Esophagus squamous epithelium (tissue), 5 donors: Measurements from ENCODE around the gene SMPD3. TPM values are rescaled to one million over a fixed set of nuclear protein-coding genes. Genes with fewer than 3 reads are reported as not detected.

Experiments used
- DNase-seq: peaks from one replicate; lab custom pipeline; 2025; lab: John Stamatoyannopoulos, UW
- H3K27ac ChIP-seq, 4 donors: fragments of 200-600 bp; sonication (generic); one replicate each; pipeline ENCODE4 v1.5.1; 2016 to 2019; ENCODE audit warnings: mild to moderate bottlenecking in 1 of 4
- H3K27me3 ChIP-seq, 4 donors: fragments of 200-600 bp; sonication (generic); 1 replicate in 3 of 4; 2 replicates in 1 of 4; pipeline versions ENCODE4 v1.5.1 to v1.6.0; 2017 to 2021; ENCODE audit warnings: antibody characterized with exemption in 1 of 4
- H3K36me3 ChIP-seq, 3 donors: fragments of 200-600 bp; sonication (generic); one replicate each; pipeline ENCODE4 v1.5.1; 2016 to 2019
- H3K4me1 ChIP-seq, 3 donors: fragments of 200-600 bp; sonication (generic); one replicate each; pipeline ENCODE4 v1.5.1; 2017 to 2019
- H3K4me3 ChIP-seq, 4 donors: fragments of 200-600 bp; sonication (generic); 1 replicate in 3 of 4; 2 replicates in 1 of 4; pipeline ENCODE4 v1.5.1; 2016 to 2019; ENCODE audit warnings: mild to moderate bottlenecking in 2 of 4, moderate library complexity in 1 of 4
- H3K9me3 ChIP-seq, 3 donors: fragments of 200-600 bp; sonication (generic); one replicate each; pipeline ENCODE4 v1.5.1; 2016 to 2019
- POLR2A ChIP-seq, 4 donors: fragments of 450-650 bp; IDR thresholded peaks; one replicate each; pipeline ENCODE4 v1.6.1; 2017; ENCODE audit warnings: antibody characterized with exemption in 4 of 4, mild to moderate bottlenecking in 4 of 4, moderate library complexity in 3 of 4
- WGBS, 2 donors: methylation state at CpG; one replicate each; pipeline ENCODE4 v1.1.5; 2018; 5-methylcytosine and 5-hydroxymethylcytosine counted together
- intact Hi-C: fragments of 100-400 bp; cut with DNase I; formaldehyde crosslinking; loops from one replicate; pipeline ENCODE4 v1.15.0; 2022
- total RNA-seq, 4 donors: library from RNA; depleted of rRNA; stranded (reverse); fragments of >200 nt; gene quantifications; one replicate each; pipeline ENCODE4 v1.1.0, GENCODE V29; 2016
- TF ChIP-seq, protein P1 (sequence below), 6 experiments: fragments of 450-650 bp in 4 of 6; fragments of 200-600 bp in 2 of 6; sonication (generic) in 2 of 6; IDR thresholded peaks; one replicate each; pipeline ENCODE4 v1.5.1; 2016 to 2019; ENCODE audit warnings: antibody characterized with exemption in 6 of 6, mild to moderate bottlenecking in 4 of 6, moderate library complexity in 4 of 6
- donor health status: DM: yes; HTN: yes; CAD: no.

The SMPD3 gene
- total RNA-seq, 4 donors from 2014 or later: 0.18 to 2.3 (median 0.92) TPM

DNA sequence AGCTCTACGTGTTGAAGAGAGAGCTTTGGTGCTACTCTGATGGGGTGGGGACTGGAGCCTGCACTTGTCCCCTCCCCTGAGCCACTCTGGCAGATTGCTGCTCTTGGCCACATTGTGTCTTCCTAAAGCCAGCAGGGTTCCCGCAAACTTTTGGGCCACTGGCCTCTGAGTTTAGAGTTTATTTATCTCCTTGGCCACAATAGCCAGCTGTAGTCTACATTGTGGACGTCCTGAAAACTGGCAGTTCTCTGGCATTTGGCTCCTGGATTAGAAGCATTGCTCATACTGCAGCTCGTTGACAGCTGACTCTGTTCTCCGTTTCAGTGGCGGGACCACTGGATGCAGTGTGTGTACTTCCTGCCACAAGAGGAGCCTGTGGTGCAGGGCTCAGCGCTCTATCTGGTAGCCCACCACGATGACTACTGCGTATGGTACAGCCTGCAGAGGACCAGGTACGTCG, 102.9 kb downstream of the SMPD3 start:
- no peaks in the 10 kb centered on the region for H3K27me3 ChIP-seq
- H3K27ac ChIP-seq: no peak overlapping the region
- H3K9me3 ChIP-seq: no peaks in the 10 kb centered on the region
- no peak for DNase-seq
- no peaks in the 10 kb centered on the region for H3K4me1 ChIP-seq
- intact Hi-C loops: no loop called here
- H3K36me3 ChIP-seq: peaks cover 11 to 94% (median 18%) of the 10 kb centered on the region in 3 donors
- TF ChIP-seq POLR2A (IDR thresholded peaks at IDR 0.05): no peak
- WGBS, 2 donors: 64 to 88% methylated on average over 3 to 4 of the region's 11 CpGs
- H3K4me3 ChIP-seq: no peak overlapping the region

GRCh38 chr16:68344252-68344651, 104.1 kb downstream of the SMPD3 start:
- H3K9me3 ChIP-seq: no peaks in the 10 kb centered on the region
- no peak overlapping the region for H3K27ac ChIP-seq
- H3K36me3 ChIP-seq: peaks cover 18 to 94% (median 21%) of the 10 kb centered on the region in 3 donors
- 76 to 84% methylated on average over 11 of the region's 11 CpGs for WGBS, 2 donors
- intact Hi-C loops: no loop called here
- H3K4me1 ChIP-seq: no peaks in the 10 kb centered on the region
- no peak overlapping the region for H3K4me3 ChIP-seq
- H3K27me3 ChIP-seq: no peaks in the 10 kb centered on the region
- TF ChIP-seq POLR2A (IDR thresholded peaks at IDR 0.05): no peak
- TF ChIP-seq, protein P1, sequence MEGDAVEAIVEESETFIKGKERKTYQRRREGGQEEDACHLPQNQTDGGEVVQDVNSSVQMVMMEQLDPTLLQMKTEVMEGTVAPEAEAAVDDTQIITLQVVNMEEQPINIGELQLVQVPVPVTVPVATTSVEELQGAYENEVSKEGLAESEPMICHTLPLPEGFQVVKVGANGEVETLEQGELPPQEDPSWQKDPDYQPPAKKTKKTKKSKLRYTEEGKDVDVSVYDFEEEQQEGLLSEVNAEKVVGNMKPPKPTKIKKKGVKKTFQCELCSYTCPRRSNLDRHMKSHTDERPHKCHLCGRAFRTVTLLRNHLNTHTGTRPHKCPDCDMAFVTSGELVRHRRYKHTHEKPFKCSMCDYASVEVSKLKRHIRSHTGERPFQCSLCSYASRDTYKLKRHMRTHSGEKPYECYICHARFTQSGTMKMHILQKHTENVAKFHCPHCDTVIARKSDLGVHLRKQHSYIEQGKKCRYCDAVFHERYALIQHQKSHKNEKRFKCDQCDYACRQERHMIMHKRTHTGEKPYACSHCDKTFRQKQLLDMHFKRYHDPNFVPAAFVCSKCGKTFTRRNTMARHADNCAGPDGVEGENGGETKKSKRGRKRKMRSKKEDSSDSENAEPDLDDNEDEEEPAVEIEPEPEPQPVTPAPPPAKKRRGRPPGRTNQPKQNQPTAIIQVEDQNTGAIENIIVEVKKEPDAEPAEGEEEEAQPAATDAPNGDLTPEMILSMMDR (IDR thresholded peaks at IDR 0.05): no peak
- DNase-seq: no peak

DNA sequence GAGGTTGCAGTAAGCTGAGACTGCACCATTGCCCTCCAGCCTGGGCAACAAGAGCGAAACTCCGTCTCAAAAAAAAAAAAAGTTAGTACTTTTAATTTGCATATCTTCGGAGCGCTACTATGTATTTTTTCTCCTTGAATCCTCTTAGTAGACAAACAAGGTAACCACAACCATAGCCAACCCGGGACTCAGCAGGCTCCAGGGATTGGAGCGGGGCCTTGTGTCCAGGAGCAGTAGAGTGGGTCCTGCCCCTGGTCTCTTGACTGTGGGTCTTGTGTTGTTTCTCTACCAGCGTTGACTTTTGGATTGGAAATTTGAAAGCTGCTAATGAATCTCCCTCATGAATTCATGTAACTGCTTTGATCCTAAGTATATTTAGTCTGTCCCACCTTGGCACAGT, 105.2 kb downstream of the SMPD3 start:
- no peak overlapping the region for H3K4me3 ChIP-seq
- DNase-seq: no peak
- TF ChIP-seq POLR2A (IDR thresholded peaks at IDR 0.05): no peak
- TF ChIP-seq, protein P1 (IDR thresholded peaks at IDR 0.05): no peak
- no peaks in the 10 kb centered on the region for H3K4me1 ChIP-seq
- intact Hi-C loops: no loop called here
- peaks cover 16 to 94% (median 21%) of the 10 kb centered on the region in 3 donors for H3K36me3 ChIP-seq
- H3K9me3 ChIP-seq: no peaks in the 10 kb centered on the region
- WGBS, 2 donors: 88 to 96% methylated on average over 5 to 7 of the region's 7 CpGs
- H3K27me3 ChIP-seq: no peaks in the 10 kb centered on the region
- no peak overlapping the region for H3K27ac ChIP-seq

DNA sequence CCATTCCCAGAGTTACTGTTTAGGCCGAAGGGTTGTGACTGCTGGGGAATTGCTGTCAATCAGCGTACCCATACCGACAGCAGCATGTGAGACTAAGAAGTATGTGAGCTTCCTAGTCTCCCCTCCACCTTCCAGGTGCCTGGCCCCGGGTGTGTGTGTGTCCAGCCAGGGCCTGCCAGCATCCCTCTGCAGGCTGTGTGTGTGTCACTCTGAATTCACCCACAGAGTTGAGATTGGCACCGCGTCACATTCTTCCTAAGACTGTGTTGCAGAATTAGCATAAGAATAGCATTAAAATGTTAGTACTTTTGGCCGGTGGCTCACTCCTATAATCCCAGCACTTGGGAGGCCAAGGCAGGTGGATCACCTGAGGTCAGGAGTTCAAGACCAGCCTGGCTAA, 105.7 kb downstream of the SMPD3 start:
- intact Hi-C loops: no loop called here
- 49 to 75% methylated on average over 4 of the region's 7 CpGs for WGBS, 2 donors

DNA sequence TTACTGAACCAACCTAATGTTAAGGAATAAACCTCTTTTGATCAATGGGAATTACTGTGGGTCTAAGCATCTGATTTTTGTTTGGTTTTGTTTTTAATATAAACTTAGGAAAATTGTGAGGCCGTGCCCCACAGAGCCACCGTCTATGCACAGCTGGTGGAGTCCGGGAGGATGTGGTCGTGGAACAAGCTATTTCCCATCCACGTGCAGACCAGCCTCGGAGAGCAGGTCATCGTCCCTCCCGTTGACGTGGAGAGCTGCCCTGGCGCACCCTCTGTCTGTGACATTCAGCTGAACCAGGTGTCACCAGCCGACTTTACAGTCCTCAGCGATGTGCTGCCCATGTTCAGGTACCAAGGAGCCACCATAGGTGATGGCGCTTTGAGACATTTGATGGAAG, 109.1 kb downstream of the SMPD3 start:
- H3K27ac ChIP-seq: no peak overlapping the region
- H3K9me3 ChIP-seq: no peaks in the 10 kb centered on the region
- DNase-seq: no peak
- intact Hi-C loops: no loop called here
- H3K4me3 ChIP-seq: no peak overlapping the region
- no peaks in the 10 kb centered on the region for H3K27me3 ChIP-seq
- peaks cover 0 to 7% (median 2%) of the 10 kb centered on the region in 3 donors for H3K4me1 ChIP-seq
- 94% methylated on average over 10 to 12 of the region's 13 CpGs for WGBS, 2 donors
- no peak for TF ChIP-seq POLR2A (IDR thresholded peaks at IDR 0.05)
- TF ChIP-seq, protein P1 (IDR thresholded peaks at IDR 0.05): no peak
- H3K36me3 ChIP-seq: peaks cover 7 to 83% (median 16%) of the 10 kb centered on the region in 3 donors

More for the DNA sequence above, 105.7 kb downstream of the SMPD3 start:
- Histone ChIP-seq H3K27me3 (no peaks in the 10 kb centered on the region), H3K4me1 (no peaks in the 10 kb centered on the region), H3K9me3 (no peaks in the 10 kb centered on the region), H3K27ac (no peak overlapping the region), H3K36me3 (peaks cover 16 to 94% (median 21%) of the 10 kb centered on the region in 3 donors), H3K4me3 (no peak overlapping the region)
- no peak for TF ChIP-seq POLR2A (IDR thresholded peaks at IDR 0.05)
- TF ChIP-seq, protein P1 (IDR thresholded peaks at IDR 0.05): no peak
- DNase-seq: no peak
